Stimulated activated CD4-positive, alpha-beta T cell treated with anti-CD3 and anti-CD28 coated beads, TNF-alpha, amount 100 ng/mL, for 1 hour (primary cell): Measurements from ENCODE around the gene SPTBN1.

Experiments used
- DNase-seq, 3 donors: peaks; one replicate each; pipeline ENCODE4 v3.0.0-alpha.2; 2020; ENCODE audit warnings: low read depth in 3 of 3, low spot score in 1 of 3

SPTBN1 gene

GRCh38 chr2:54587171-54588016, 131.3 kb downstream of the SPTBN1 start:
- DNase-seq: no peak

- no peak for DNase-seq
These were observed 132.2 kb downstream of the SPTBN1 start for GRCh38 chr2:54588244-54588899.

GRCh38 chr2:54589038-54589339, 132.9 kb downstream of the SPTBN1 start:
- no peak for DNase-seq

GRCh38 chr2:54589340-54590215, 133.5 kb downstream of the SPTBN1 start:
- DNase-seq: no peak

GRCh38 chr2:54590216-54591120, 134.3 kb downstream of the SPTBN1 start:
- DNase-seq: no peak

- DNase-seq: no peak
These were observed 135.4 kb downstream of the SPTBN1 start for GRCh38 chr2:54591551-54591950.

- no peak for DNase-seq
These were observed 137.1 kb downstream of the SPTBN1 start for GRCh38 chr2:54593249-54593648.

GRCh38 chr2:54594048-54594447, 137.9 kb downstream of the SPTBN1 start:
- no peak for DNase-seq

- no peak for DNase-seq
These were observed 139.2 kb downstream of the SPTBN1 start for GRCh38 chr2:54595161-54595803.

GRCh38 chr2:54595999-54596902, 140.1 kb downstream of the SPTBN1 start:
- DNase-seq: no peak

- no peak for DNase-seq
These were observed 141.2 kb downstream of the SPTBN1 start for GRCh38 chr2:54597153-54597848.

- DNase-seq: no peak
These were observed 142.5 kb downstream of the SPTBN1 start for GRCh38 chr2:54598347-54599325.

GRCh38 chr2:54599326-54599710, 143.2 kb downstream of the SPTBN1 start:
- no peak for DNase-seq

GRCh38 chr2:54599914-54600313, 143.8 kb downstream of the SPTBN1 start:
- no peak for DNase-seq

GRCh38 chr2:54601339-54601738, 145.2 kb downstream of the SPTBN1 start:
- no peak for DNase-seq

GRCh38 chr2:54602736-54603322, 146.7 kb downstream of the SPTBN1 start:
- no peak for DNase-seq

- no peak for DNase-seq
These were observed 147.2 kb downstream of the SPTBN1 start for GRCh38 chr2:54603357-54603756.
